HG03039 (cell line): ENCODE results near the gene CFAP157.

ENCODE experiments used
- ATAC-seq: cut with Tn5 transposase; IDR thresholded peaks from one replicate; pipeline ENCODE4 v1.9.1; 2021; ENCODE audit warnings: mild to moderate bottlenecking, moderate library complexity; ENCODE audit not compliant: unreplicated experiment

Gene CFAP157

GRCh38 chr9:127692071-127692470 lies 14.7 kb upstream of the CFAP157 start:
- no peak for ATAC-seq

- no peak for ATAC-seq
These were observed 13.6 kb upstream of the CFAP157 start for GRCh38 chr9:127693143-127693542.

GRCh38 chr9:127693697-127694096 lies 13.1 kb upstream of the CFAP157 start:
- ATAC-seq: no peak

GRCh38 chr9:127694890-127695720 lies 11.7 kb upstream of the CFAP157 start:
- ATAC-seq: no peak

GRCh38 chr9:127697575-127697974 lies 9.2 kb upstream of the CFAP157 start:
- no peak for ATAC-seq

GRCh38 chr9:127698386-127698785 lies 8.4 kb upstream of the CFAP157 start:
- ATAC-seq: no peak

- peak; percentile 78 for ATAC-seq
These were observed 7.7 kb upstream of the CFAP157 start for GRCh38 chr9:127698985-127699670.

GRCh38 chr9:127700140-127700539 lies 6.6 kb upstream of the CFAP157 start:
- no peak for ATAC-seq

GRCh38 chr9:127700594-127701255 lies 6.1 kb upstream of the CFAP157 start:
- ATAC-seq: no peak

- no peak for ATAC-seq
These were observed 3.4 kb upstream of the CFAP157 start for GRCh38 chr9:127703289-127703946.

GRCh38 chr9:127705577-127706379 lies 1.0 kb upstream of the CFAP157 start:
- no peak for ATAC-seq

GRCh38 chr9:127707766-127708165 lies 978 bp downstream of the CFAP157 start:
- ATAC-seq: no peak

- no peak for ATAC-seq
These were observed 2.3 kb downstream of the CFAP157 start for GRCh38 chr9:127708952-127709587.

- ATAC-seq: no peak
These were observed 3.5 kb downstream of the CFAP157 start for GRCh38 chr9:127710204-127710783.

- ATAC-seq: no peak
These were observed 4.5 kb downstream of the CFAP157 start for GRCh38 chr9:127711226-127711701.

GRCh38 chr9:127711831-127712274 lies 5.1 kb downstream of the CFAP157 start:
- ATAC-seq: no peak

- ATAC-seq: no peak
These were observed 5.6 kb downstream of the CFAP157 start for GRCh38 chr9:127712371-127712770.

- ATAC-seq: no peak
These were observed 6.1 kb downstream of the CFAP157 start for GRCh38 chr9:127712867-127713266.

GRCh38 chr9:127714020-127714750 lies 7.4 kb downstream of the CFAP157 start:
- no peak for ATAC-seq
